ENCODE measurements around the gene ATF6. TPM values are rescaled to one million over a fixed set of nuclear protein-coding genes. Genes with fewer than 3 reads are reported as not detected.

Gene ATF6
- total and polyA plus RNA-seq, 2 donors (not counting 3 experiments of a cell fraction or from before 2014, with no cell fraction given): 24.9 to 40.3 TPM

- TF ChIP-seq MAX (IDR thresholded peaks at IDR 0.05; ENCODE audit: insufficient read depth, insufficient read length) (no peak), POLR2A (IDR thresholded peaks at IDR 0.05; ENCODE audit: low read depth, low read length) (no peak), CTCF (IDR thresholded peaks at IDR 0.05; ENCODE audit: extremely low read depth in 1 of 2, insufficient read depth in 1 of 2, low read depth in 1 of 2, low read length in 2 of 2) (no peak), FOS (IDR thresholded peaks at IDR 0.05; ENCODE audit: borderline replicate concordance, insufficient read depth, low read length) (no peak), POLR2AphosphoS5 (IDR thresholded peaks at IDR 0.05; ENCODE audit: insufficient read depth, low read depth, low read length) (no peak), JUN (IDR thresholded peaks at IDR 0.05; ENCODE audit: borderline replicate concordance, insufficient read depth, insufficient read length, low read depth) (no peak), MYC (IDR thresholded peaks at IDR 0.05; ENCODE audit: low read depth, low read length) (no peak), EZH2 (IDR thresholded peaks at IDR 0.05; ENCODE audit: borderline replicate concordance, low read depth, low read length, severe bottlenecking) (no peak), GATA2 (IDR thresholded peaks at IDR 0.05; ENCODE audit: insufficient read depth, insufficient read length, low read depth, low read length) (no peak)
- Histone ChIP-seq H2AFZ (ENCODE audit: low read depth, low read length) (no peak overlapping the region), H3K27me3 (ENCODE audit: control insufficient read depth in 2 of 2, insufficient read depth in 2 of 2, low read length in 2 of 2) (no peaks in the 10 kb centered on the region), H3K9me3 (replicated peaks; ENCODE audit: control insufficient read depth, insufficient read depth, low read length) (no peaks in the 10 kb centered on the region), H3K79me2 (ENCODE audit: control insufficient read depth, insufficient read depth, low read length) (peaks cover 37% of the 10 kb centered on the region), H3K4me2 (ENCODE audit: insufficient read depth, low read length) (no peak overlapping the region), H3K9me1 (replicated peaks; ENCODE audit: control insufficient read depth, extremely low read depth, insufficient read depth, low read length) (no peaks in the 10 kb centered on the region), H3K4me3 (replicated peaks in 1 of 3; ENCODE audit: insufficient read depth in 1 of 3, low read depth in 1 of 3, low read length in 3 of 3) (no peak overlapping the region), H4K20me1 (replicated peaks; ENCODE audit: control insufficient read depth, extremely low read depth, insufficient read depth, low read length) (no peaks in the 10 kb centered on the region), H3K4me1 (ENCODE audit: control insufficient read depth, extremely low read depth, insufficient read depth, low read length) (no peaks in the 10 kb centered on the region), H3K36me3 (ENCODE audit: control insufficient read depth in 2 of 2, extremely low read depth in 1 of 2, insufficient read depth in 2 of 2, low read length in 2 of 2) (peaks cover 6 to 16% of the 10 kb centered on the region in 2 experiments), H3K27ac (ENCODE audit: insufficient read depth, low read depth, low read length) (no peak overlapping the region), H3K9ac (replicated peaks; ENCODE audit: extremely low read depth, insufficient read depth, low read length) (no peak overlapping the region)
- intact Hi-C loops (cut with micrococcal nuclease) (no loop called here), dilution Hi-C loops (cut with MboI; ENCODE audit: extremely low pct_ligation_motif_present, low sequenced_read_pairs) (no loop called here)
- DNase-seq (ENCODE audit: low read depth, low spot score) (no peak), FAIRE-seq (no peak)
- ChIA-PET POLR2A (no interaction called here), CTCF (interaction anchor here (2.5 kb wide), 1 partner anchor 10 kb away, joined by 11 read pairs; no protein-coding TSS in a partner anchor)
- BruUV-seq (replicated peaks): no TSS peak
Observed at GRCh38 chr1:161781995-161782394, 15.9 kb downstream of the ATF6 start.

Data from endothelial cell of umbilical vein (primary cell).